Left colon (tissue), 2 donors: ENCODE results near the gene GNA15. TPM values are rescaled to one million over a fixed set of nuclear protein-coding genes. Genes with fewer than 3 reads are reported as not detected.
"Not testable (repeated sequence)": the region's sequence is repeated elsewhere in the genome, so short reads cannot be mapped to it uniquely, and the experiment has no call there.

Experiments used
- ATAC-seq: fragments of 200-7000 bp; cut with Tn5 transposase; one replicate; pipeline ENCODE4 v1.9.1; 2020; ENCODE audit warnings: mild to moderate bottlenecking, moderate library complexity
- DNase-seq, 2 donors: peaks; one replicate each; pipeline ENCODE4 v3.0.0-alpha.2; 2020
- intact Hi-C, 2 donors: fragments of 100-400 bp; cut with DNase I in 1 of 2; cut with micrococcal nuclease in 1 of 2; formaldehyde crosslinking; loops; one replicate each; pipeline versions ENCODE4 v1.11.2 to v1.14.0; 2022; cut with DNase I, micrococcal nuclease
- long read RNA-seq: library from polyadenylated mRNA; unstranded; transcript quantifications from one replicate; pipeline ENCODE4 v2.0.0, GENCODE V29; 2021
- total RNA-seq, 2 donors: library from RNA; stranded (reverse); fragmentation: NEBNext Ultra II Directional; extraction: Animal tissue kit (Norgen Biotek cat#: 25700); gene quantifications; one replicate each; pipeline ENCODE4 v1.2.1, GENCODE V29; 2021
- donor health status: DM: no; HTN: no; CAD: no.
- donor health status: DM: yes; HTN: yes; CAD: no.

GNA15 gene, protein sequence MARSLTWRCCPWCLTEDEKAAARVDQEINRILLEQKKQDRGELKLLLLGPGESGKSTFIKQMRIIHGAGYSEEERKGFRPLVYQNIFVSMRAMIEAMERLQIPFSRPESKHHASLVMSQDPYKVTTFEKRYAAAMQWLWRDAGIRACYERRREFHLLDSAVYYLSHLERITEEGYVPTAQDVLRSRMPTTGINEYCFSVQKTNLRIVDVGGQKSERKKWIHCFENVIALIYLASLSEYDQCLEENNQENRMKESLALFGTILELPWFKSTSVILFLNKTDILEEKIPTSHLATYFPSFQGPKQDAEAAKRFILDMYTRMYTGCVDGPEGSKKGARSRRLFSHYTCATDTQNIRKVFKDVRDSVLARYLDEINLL
- 1 to 10 TPM; 3.0 to 4.8 TPM for total RNA-seq
- long read RNA-seq, partial matches to known transcripts: 1 of 2 reads
- long read RNA-seq, other reads (novel, unspliced or antisense): 0 of 2 reads

- intact Hi-C loops: no loop called here
- DNase-seq: peak; percentile 53 to 65
- peak; percentile 88 for ATAC-seq
Measured at GRCh38 chr19:3135961-3136683, at the start of gene GNA15. TSS of gene GNA15 (plus strand) at chr19:3136033. CDS start at chr19:3136451, 418 bp downstream.

DNA sequence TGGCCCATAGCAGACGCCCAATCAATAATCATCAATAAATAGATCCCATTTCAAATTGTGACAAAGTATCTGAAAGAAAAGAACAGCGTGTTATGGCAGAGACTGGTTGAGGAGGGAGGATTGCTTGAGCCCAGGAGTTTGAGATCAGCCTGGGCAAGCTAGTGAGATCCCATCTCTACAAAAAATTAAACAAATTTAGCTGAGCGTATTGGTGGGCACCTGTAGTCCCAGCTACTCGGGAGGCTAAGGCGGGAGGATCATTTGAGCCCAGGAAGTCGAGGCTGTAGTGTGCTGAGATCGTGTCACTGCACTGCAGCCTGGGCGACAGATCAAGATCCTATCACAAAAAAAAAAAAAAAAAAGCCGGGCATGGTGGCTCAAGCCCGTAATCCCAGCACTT is 48.1 kb upstream of the GNA15 start:
- no peak for DNase-seq
- intact Hi-C loops: no loop called here
- no peak for ATAC-seq

GRCh38 chr19:3089299-3089855 is 46.5 kb upstream of the GNA15 start:
- ATAC-seq: peak; percentile 61
- DNase-seq, intact Hi-C loops: not testable (repeated sequence)

GRCh38 chr19:3094601-3095440 is 41.0 kb upstream of the GNA15 start:
- intact Hi-C loops: no loop called here
- no peak for ATAC-seq
- DNase-seq: peak in 1 of 2 donors; percentile 44

DNA sequence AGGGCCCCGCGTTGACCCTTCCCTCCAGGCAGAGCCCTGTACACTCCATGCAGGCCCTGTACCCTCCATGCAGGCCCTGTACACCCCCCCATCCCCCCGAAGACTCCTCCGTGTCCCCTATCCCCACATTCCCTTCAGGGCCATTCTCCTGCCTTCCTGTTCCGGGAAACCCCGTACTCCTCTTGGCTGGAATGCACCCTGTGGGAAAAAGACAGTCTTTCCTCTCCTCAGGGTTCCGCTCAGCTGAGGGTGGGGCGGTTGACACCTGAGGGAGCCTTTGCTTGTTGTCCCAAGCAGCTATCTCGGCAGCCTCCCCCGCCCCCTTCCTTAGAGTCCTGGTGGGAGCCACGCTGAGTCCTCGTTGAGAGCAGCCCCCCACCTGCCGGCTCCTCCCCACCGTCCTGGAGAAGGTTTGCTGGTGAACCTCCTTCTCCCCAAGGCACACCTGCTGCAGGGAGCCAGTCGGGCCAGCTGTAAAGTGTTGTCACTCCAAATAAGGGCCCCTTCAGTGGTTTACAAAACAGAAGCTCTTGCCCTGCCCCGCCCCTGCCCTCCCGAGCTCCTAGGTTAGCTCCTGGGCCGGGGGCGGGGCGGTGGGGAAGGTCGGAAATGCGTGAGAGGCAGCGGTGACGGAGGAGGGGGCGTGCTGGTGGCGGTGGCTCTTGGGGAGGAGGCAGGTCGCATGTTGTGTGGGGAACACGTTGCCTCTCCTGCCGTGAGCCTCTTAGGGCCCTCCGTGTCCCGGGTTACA is 40.2 kb upstream of the GNA15 start:
- ATAC-seq (peak; percentile 11), DNase-seq (peak in 1 of 2 donors; percentile 61)
- intact Hi-C loops: no loop called here

GRCh38 chr19:3096267-3096901 is 39.4 kb upstream of the GNA15 start:
- DNase-seq: peak in 1 of 2 donors; percentile 41
- intact Hi-C loops: no loop called here
- ATAC-seq: peak; percentile 9

DNA sequence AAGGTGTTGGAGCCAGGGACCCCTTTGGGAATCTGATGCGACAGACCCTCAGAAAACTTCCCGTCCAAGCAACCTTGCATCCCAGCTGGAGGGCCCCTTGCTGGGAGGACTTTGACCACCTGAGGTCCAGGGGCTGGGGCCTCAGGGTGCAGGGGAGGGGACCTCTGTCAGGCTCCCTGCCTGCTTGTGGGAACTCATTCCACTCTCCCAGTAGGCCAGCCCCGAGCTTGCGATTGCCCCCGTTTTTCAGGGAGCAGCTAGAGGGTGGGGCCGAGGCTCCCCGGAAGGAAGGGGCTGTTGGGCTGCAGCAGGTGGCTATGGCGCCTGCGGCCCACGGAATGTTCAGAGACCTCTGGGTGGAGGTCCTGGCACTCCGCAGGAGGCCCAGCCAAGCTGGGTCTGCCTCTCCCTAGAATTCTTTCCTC is 38.9 kb upstream of the GNA15 start:
- ATAC-seq: peak; percentile 6
- intact Hi-C loops: no loop called here
- no peak for DNase-seq

DNA sequence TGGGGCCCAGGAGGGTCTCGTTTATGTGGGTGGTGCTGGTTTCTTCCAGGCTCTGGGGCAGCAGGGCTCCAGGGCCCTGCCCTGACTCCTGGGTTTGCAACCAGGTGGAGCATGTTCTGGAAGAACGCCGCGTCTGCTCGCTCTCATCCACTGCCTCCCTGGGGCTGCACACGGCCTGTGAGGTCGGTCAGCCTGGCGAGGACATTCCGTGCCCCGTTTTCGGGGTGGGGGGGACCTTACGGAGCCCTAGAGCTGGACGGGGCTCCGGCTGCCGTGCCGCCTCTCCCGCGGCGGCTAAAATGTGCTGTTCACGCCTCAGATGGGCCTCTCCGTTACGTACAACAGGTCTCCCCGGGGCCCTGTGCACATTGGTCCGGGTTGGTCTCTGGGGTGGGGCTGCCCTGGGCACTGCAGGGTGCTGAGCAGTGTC is 38.4 kb upstream of the GNA15 start:
- intact Hi-C loops: no loop called here
- peak; percentile 32 for ATAC-seq
- peak; percentile 61 to 63 for DNase-seq

- ATAC-seq (peak; percentile 11), DNase-seq (peak in 1 of 2 donors; percentile 44)
- intact Hi-C loops: no loop called here
Measured at GRCh38 chr19:3098141-3098514, 37.7 kb upstream of the GNA15 start.

DNA sequence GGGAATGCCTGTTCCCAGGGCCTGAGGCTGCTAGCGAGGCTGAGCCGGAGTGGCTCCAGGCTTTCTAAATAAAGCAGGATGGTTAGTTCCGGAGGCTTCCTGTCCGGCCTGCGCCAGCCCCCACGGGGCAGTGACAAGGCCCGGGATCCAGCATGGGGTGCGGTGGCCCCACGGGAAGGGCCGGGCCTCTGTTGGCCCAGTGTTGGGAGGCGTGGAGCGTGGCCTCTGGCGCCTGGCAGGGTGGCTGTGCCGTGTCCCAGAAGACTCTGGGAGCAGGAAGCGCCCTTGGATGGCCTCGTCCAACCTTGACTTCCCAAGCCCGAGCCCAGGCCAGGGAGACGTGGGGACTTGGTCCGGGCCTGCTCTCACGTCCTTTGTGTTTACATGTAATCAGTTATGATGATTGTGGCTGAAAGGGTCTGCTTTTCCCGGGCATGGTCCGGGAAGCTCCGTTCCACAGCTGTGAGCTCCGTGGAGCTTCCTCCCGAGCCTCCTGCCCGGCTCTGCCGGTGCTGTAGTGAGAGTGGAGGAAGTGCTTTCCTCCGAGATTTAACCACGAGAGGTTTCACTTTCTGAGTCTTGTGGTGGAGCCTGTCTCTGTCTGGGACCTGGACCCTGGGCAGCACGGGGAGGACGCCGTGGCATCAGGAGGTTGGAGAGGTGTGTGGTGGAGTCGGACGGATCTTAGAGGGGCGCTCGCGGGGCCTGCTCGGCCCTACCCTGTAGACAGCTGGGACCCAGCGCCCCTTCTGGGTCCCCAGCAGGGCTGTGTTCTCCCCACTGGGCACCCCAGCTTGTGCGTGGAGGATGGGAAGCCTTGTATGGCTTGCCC is 37.1 kb upstream of the GNA15 start:
- peak; percentile 41 for ATAC-seq
- intact Hi-C loops: no loop called here
- peak in 1 of 2 donors; percentile 68 for DNase-seq

- no peak for ATAC-seq
- no peak for DNase-seq
- intact Hi-C loops: loop anchor here in 1 of 2 donors (10.0 kb wide), 1 partner anchor 135 kb away; no protein-coding TSS in a partner anchor
Measured at GRCh38 chr19:3099347-3100145, 36.3 kb upstream of the GNA15 start.

DNA sequence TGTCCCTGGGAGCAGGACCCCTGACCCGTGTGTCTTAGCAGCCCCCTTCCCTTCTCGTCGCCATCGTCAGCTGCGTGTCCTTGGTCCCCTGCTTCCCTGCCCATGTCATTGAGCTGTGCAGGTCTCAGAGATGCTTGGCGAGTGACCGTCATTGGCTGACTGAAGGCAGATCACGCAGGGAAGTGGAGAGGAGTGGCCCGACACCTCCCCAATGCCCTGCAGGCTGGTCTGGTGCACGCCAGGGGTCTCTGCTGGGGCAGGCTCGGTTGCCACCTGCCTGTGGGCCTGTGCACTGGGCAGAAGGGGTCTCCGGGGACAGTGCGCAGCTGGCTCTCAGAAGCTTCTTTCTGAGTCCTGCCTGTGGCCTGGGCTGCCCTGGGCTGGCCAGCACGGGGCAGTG is 35.5 kb upstream of the GNA15 start:
- intact Hi-C loops: loop anchor here in 1 of 2 donors (10.0 kb wide), 1 partner anchor 136 kb away; no protein-coding TSS in a partner anchor
- no peak for DNase-seq
- no peak for ATAC-seq

DNA sequence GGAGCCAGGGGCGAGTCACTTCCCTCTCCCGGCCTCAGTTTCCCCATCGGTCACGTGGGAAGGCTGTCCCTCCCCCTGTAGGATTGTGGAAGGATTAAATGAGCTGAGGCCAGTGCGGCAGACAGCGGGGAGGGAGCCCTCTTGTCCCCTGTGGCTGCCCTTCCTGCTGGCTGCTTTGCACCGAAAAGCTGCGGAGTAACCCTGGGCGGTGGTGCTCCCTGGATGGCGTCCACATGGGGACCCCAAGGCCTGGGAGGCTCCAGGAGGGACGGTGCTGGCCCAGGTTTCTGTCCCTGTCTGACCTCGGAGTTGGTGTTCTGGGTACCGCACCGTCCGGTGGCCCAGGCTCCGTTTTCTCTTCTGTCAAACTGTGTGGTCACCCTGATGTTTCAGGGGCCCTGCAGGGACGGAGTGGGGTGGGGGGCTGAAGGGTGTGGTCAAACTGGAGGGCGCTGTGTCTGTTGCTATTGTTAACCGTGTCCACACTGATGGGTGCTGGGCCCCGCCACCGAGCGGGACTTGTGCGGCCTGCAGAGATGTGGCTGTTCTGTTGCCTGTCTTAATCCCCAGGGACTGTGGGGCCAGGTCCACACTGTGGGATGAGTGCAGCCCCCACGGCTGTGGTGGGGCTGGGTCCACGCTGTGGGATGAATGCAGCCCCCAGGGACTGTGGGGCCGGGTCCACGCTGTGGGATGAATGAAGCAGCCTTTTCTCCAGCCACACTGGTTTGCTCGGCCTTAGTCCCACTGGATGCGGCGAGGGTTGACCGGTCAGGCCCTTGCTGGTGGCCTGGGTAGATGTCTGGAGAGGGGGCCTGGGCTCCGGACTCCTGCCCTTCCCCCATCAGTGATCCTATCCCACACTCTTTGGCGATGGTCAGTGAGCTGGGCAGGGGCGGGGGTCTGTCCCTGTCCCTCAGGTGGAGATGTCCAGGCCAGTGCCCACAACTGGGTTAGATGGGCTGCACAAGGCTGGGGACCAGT is 34.8 kb upstream of the GNA15 start:
- DNase-seq (no peak), ATAC-seq (no peak)
- intact Hi-C loops: loop anchor here in 1 of 2 donors (10.0 kb wide), 1 partner anchor 136 kb away; no protein-coding TSS in a partner anchor
